HG03060 (cell line): Measurements from ENCODE around the gene GALT.
A peak's percentile ranks its signal among the peaks of the same experiment; 100 is the strongest.

Experiments used
- ATAC-seq: cut with Tn5 transposase; IDR thresholded peaks from one replicate; pipeline ENCODE4 v1.9.1; 2021; ENCODE audit warnings: low read depth, moderate number of reproducible peaks; ENCODE audit not compliant: unreplicated experiment

Gene GALT

DNA sequence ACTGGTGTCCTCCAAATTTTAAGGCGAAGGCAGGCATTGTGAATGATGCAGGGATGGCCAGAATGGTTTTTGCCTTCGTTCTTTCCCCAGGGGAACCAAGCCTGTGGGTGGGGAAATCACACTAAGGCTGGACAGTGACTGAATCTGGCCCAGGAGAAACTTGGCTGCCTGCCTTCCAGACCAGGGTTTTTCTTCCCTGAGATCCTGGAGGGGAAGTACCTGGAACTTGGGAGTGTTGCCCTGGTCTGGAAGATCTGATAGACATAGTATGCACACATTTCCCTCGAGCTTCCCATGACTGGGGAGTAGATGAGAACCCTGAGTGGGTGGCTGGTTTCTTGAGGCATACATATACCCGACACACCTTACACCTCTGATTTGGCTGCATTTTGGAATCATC is 4.8 kb downstream of the GALT start:
- no peak for ATAC-seq

DNA sequence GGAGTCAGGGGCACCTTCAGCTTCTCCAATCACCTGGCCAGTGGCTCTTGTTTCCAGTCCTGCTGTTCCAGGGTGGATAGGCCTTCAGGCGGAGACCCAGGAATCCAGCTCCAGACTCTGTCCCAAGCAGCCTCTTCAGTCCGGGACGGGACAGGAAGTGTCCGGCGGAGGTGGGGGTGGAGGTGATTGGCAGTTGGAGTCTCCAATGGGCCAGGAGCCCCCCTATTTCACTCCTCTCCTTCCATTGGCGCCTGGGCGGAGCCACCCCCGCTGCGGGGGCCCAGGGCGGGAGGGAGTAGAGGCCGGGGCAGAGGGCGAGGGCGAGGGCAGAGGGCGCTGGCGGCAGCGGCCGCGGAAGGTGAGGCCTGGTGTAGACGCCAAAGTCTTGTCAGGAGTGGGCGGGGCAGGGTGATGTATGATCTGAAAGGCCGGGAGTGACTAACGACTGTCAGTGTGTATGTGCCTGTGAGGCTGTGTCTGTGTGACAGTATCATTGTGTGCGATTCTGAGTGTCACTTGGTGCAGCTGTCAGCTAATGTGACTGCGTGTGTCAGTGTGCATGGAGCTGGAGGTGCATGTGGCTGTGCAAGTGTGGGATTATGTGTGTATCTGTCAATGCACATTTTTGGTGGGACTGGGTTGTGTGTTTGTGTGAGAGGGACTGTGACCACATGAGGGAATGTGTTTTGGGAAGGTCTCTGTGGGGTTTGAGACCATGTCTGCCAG is 5.6 kb downstream of the GALT start, which contains the start of gene IL11RA:
Gene IL11RA (plus strand): TSS at position 310 of the 726 bp plus-strand sequence. CDS start 3,033 bp downstream, outside the sequence.
- ATAC-seq: no peak

DNA sequence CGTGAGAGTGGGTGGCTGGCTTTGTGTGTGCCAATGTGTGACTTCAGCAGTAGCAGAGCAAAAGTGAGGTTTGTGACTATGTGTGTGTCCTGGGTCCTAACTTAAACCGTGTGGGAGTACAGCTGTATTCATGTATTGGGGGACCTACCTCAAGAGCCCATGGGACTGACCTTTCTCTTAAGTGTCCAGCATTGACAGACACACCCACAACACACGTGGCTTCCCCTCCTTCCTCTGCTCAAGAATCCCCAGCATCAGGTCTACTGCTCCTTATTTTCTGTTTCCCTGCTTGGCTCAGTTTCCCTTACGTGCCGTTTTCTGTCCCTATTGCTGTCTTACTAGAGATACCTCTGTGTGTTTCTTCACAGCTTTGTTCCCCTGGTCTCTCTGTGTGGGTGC is 6.1 kb downstream of the GALT start:
- no peak for ATAC-seq

DNA sequence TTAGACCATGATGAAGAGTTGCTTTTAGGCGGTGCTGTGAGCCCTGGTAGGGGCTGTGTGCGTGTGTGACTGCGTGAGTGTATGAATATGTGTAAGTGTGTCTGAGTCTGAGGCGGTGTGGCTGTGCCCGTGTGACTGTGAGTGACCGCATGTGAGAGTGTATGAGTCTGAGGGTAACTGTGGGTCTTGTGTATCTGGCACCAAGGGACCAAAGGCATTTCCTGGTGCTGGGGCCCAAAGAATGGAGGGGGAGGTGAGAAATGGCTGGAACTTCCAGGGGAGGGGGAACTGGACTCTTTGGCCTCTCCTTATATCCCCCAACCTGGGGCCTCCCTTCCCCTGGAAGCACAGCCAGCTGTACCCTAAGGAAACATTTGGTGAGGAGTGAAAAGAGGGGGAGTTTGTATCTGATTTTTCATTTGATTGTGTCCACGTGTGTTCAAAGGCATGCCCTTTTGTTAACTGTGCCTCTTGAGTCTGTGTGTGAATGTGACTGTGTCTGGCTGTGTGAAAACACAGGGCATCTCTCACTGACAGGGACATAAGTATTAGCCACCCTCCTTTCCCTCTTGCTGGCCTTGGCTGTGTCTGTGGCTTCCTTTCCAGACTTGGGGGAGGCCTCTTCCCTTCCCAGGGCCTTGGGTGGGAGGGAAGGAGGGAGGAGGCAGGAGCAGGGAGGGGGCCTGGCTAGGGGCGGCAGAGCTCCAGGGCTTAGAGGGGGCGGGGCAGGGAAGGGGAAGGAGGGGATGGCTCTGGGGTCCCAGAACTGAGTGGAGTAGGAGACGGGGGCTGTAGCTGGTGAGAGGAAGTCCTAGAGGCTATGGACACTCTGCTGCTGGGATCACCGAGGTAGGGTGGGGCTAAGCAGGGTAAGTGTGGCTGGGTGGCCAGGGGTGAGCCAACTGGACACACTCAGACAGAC is 6.9 kb downstream of the GALT start:
- no peak for ATAC-seq

DNA sequence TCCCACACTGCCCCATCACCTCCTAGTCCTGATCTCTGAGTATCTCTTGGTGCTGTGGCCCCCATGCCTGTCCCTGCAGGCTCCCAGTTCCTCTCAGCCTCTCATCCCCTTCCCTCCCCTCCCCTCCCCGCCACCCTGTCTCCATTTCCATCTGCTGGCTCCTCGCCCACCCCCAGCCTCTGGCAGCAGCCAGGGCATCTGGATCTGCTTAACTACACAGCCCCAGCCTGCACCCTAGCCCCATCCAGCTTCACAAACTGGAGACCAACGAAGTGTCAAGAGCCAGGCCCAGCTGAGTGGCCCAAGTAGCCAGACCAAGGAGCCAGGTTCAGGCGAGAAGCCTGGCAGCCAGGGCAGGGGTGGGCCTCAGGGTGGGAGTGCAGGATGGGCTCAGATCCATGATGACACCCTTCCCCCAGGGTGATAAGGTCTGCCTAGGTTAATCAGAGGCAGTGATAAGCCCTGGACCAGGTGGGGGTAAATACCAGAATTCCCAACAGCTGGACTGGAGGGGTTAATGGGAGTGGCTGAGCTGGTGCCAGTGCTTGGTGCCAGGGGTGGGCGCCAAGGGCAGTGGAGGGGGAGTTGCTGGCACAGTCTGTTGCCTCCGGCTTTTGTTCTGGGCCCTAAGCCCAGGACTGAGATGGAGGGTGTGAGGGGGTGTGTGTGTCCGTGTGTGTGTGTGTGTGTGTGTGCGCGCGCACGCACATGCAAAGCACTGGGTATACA is 8.0 kb downstream of the GALT start:
- no peak for ATAC-seq

DNA sequence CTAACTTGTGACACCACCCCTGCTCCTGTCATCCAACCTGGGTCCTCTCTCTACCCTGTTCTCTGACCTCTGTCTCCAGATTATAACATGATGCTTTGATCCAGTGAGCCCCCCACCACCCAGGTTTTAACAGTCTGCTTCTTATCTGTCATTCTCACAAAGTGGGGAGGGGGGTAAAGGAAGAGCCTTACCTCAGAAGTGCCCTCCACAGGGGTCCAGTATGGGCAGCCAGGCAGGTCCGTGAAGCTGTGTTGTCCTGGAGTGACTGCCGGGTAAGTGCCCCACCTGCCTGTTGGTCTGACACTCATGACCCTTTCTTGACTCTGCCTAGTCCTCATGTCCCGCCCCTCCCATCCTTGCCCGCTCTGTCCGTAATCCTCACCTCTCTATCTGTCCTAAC is 8.9 kb downstream of the GALT start:
- ATAC-seq: no peak

DNA sequence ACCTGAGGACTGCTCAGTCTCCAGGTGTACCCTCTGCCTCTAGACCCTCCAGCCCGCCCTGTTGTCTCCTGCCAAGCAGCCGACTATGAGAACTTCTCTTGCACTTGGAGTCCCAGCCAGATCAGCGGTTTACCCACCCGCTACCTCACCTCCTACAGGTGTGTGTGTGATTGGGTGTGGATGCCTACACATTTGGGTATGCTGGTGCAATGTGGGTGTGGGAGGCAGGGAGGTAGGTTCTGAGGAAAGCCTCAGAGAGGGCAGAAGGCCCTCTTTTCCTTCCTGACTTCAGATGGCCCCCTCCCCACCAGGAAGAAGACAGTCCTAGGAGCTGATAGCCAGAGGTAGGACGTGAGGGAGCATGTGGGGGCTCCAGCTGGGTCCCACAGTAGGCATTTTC is 10.5 kb downstream of the GALT start:
- ATAC-seq: no peak

DNA sequence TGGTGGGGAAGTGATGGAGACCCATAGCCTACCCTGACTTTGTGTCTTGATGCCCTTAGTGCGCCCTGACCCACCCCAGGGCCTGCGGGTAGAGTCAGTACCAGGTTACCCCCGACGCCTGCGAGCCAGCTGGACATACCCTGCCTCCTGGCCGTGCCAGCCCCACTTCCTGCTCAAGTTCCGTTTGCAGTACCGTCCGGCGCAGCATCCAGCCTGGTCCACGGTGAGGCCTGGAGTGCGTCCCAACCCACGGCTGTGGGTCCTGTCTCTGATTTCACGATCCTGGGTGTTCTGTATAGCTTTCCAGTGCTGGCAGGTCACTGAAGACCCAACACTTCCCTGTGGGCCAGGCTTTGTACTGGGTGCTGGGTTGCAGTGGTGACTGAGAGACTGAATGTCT is 12.0 kb downstream of the GALT start:
- ATAC-seq: no peak

DNA sequence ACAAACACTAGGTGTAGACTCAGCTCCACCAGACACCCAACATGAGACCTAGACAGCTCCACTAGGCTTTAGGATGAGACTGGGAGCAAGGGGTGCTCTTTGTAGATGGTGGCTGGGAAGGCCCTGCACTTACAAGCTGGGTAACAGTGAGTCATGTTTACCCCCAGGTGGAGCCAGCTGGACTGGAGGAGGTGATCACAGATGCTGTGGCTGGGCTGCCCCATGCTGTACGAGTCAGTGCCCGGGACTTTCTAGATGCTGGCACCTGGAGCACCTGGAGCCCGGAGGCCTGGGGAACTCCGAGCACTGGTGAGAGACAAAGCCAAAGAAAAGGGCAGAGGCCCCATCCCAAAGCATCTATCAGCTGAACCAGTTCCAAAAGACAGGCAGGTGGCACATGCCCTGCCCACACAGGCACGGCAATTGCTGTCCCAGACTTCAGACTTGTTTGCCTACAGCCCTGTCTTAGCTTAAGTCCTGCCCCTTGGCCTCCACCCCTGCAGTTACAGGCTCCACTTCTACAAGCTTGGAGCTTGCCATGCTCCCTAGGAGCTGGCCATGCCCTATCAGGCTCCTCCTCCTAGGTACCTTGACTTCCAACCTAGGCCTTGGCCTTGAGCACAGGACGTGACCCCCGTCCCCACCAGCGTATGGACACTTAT is 13.2 kb downstream of the GALT start:
- ATAC-seq: no peak

DNA sequence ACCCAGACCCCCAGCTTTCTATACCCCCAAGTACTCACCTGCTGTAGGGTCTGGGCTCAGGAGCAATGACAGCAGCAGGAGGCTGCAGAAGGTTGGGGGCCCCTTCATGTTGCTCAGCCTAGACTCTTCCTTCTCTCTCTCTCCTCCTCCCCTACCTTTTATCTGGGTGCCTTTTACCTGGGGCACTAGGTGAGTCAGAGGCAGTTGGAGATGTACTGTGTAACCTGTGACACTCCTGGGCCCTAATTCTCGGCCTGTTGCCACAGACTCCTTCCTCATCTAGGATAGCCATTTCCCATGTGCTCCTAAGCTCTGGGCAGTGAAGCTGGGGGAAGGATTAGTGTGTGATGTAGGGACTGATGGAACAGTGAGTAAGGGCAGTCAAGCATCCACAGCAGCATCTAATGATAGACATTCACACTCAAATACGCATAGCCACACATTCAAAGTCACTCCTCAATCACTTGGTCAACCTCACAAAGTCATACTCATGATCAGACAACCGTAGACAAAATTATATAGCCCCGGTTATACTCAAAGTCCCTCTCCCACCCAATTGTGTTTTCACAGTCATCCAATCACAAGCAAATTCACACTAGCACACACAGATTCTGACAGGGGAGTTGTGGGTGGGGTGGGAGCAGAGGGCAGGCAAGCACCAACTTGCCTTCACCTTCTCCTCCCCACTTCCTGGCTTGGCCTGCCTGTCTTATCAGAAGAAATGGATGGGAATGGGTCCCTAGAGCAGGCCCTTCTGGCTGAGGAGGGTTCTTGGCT is 16.2 kb downstream of the GALT start, which contains the start of gene CCL27:
Gene CCL27 (minus strand): TSS at position 132 of the 777 bp plus-strand sequence. CDS start 24 bp downstream, at position 108.
- ATAC-seq: no peak

DNA sequence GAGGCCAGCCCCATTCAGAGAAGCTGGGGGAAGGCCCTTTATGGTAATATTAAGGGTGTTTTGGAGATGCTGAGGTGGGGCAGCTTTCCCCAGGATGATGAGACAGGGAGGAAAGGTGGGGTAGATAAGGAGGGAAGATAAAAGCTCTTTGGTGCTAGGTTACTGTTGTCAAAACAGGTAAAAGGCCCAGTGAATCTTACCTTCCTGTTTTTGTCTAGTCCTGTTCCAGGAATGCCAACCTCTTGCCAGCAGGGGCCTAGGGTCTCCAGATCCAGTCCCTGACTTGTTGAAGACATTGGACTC is 16.8 kb downstream of the GALT start:
- ATAC-seq: no peak

DNA sequence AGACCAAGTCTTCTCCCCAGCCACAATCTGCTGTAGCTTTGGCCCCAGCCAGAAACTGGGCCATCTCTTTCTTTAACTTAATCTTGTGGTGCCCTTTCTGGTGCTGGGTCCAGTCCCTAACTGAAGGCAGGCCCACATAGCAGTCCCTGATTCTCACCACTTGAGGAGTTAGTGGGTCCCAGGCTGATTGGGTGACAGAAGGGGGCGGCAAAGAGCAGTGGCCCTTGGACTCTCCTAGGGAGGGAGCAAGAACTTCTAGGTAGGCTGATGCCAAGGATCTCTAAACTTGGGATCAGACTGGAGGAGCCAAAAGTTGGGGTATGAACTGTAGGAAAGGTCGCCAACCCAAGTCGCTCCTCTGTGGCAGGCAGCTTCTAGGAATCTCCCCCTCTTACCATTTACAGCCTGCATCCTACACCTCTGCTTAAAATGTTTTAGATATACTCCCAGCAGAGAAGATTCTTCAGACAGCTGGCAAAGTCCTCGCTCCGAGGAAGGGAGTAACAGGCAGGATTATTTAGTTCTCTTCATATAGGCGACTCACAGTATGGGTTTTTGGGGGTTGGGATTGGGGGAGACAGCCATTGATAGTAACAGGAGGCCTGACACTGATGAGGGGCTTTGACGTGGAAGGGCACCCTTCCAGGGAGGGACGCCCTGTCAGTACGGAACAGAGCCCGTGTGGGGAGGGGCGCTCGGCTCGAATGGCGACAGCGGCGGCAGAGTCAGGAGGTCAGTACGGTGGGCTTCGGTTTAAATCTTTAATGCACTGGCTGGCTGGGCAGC is 18.0 kb downstream of the GALT start:
- ATAC-seq: peak; percentile 39

DNA sequence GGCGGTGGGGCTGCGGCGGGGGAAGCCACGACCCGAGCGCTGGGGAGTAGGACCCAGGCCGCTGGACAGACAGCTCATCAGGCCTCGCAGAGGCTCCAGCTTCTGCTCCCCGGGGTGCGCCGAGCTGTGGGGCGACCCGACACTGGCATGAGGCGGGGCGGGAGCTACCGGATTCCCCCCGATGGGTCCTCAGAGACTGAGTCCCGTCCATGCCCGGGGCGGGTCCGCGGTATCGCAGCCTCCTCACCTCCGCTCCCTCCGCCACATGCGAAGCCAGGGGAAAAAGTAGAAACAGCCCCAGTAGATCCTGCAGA is 18.5 kb downstream of the GALT start:
- ATAC-seq: no peak

DNA sequence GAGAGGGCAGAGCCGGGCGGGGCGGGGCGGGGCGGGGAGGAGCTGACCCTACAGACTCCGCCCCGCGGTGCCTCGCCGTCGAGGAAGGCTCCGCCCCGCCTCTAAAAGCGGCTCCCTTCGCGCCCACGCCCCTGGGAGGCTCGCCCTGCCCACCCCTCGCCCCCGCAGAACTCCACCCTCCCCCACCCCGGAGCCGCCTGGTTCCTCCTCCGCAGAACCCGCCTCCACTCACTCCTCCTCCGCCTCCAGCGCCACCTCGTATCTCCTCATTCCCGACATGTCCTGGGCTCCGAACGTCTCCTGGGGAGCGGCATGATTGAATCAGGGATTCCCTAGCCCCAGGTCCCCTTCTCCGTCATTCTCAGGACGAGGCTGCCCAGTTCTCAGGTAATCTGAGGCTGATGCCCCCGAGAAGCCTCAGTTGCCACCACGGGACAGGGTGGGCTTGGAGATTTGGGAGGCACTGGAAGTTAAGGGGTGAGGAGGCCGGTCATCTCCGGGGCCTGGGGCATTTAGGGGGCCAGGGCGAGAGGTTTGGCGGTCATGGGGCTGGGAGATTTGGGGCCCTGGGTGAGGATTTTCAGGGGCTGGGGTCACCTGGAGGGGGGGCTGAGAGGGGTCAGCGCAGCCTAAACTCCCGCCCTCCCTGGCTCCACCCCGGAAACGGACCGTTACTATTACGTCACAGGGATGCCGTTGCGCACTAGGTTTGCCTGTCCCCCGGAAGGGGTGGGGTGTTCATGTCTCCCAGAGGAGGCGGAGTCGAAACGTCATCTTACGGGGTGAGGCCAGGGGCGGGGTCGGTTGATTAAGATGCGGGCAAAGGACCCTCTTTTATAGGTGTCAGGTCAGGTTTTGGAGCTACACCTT is 19.1 kb downstream of the GALT start:
- ATAC-seq: peak; percentile 53

DNA sequence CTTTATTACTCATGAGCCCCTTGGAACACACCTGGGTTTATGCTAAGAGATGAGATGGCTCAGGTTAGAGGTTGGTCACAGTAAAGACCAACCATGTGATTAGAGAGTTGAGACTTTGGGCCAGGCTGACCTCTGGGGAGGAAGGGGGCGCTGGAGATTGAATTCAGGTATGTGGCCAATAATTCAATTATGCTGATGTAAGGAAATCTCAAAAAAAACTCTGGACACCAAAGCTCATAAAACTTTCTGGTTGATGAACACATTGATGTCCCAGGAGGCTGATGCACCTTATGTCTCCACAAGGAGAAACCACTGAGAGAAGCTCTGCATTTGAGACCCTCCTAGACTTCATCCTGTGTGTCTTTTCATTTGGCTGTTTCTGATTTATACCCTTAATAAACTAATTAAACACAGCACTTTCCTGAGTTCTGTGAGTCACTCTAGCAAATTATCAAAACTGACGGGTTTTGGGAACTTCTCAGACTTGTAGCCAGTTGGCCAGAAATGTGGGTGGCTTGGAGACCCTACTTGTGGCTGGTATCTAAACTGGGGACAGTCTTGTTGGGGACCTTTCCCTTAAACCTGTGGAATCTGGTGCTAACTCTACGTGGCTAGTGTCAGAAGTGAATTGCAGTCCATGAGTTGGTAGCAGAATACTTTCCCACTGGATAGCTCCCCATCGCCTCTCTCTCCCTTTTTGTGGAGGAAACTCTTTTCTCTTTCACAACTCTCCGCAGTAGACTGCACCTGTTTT is 23.5 kb downstream of the GALT start:
- no peak for ATAC-seq

DNA sequence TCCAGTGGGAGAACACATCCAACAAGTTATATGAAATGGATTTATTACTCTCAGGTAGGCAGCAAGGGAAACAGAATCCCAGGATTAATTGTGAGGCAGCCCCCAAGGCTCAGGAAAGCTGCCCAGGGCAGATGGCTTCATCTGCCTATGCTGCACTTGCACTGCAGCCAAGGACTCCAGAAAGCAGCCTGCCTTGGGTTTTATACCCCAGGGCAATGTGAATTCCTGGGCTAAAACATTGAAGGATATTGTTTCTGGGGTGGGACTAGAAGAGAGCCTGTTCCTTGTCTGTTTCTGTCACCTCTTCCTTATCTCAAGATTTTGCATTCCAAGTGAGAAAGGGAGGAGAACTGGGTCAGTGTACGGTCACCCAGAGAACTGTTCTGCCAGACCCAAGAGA is 24.8 kb downstream of the GALT start:
- ATAC-seq: no peak

DNA sequence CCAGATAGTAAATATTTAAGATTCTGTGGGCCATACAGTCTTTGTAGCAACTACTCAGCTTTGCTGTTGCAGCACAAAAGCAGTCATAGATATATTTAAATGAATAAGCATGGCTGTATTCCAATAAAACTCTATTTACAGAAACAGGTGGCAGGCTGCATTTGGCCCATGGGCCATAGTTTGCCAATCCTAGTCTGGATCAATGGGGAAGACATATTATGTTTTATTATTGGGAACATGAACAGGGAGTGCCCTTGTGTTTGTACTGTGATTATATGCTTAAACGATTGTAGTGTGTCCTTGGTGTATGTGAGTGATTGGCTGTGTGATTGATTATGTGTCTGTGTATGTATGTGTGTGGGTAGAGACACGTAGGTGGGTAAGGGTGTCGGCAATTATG is 28.0 kb downstream of the GALT start:
- no peak for ATAC-seq
